GM21360 (cell line): ENCODE measurements around the gene GGACT.

Source experiments
- ATAC-seq: cut with Tn5 transposase; IDR thresholded peaks from one replicate; pipeline ENCODE4 v1.9.1; 2021; ENCODE audit warnings: mild to moderate bottlenecking, moderate library complexity; ENCODE audit not compliant: unreplicated experiment

Gene GGACT

DNA sequence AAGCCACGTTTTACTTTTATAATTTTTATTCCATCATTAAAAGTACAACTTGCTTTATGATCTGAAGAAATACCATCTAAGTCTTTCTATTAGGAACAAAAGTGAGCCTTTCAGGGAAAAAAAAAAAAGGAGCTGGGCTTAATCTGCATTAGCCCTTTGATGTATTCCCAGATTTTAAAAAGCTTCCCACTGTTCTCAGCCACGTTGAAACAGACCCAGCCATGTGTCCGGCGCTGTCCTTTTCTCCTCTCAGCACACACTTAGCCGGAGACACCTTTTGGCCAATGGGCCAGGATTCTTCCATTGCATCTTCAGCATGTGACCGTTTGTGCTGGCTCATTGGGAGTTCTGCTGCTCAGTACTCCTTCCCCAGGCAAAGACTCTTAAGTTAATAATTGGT, 105.5 kb downstream of the GGACT start:
- no peak for ATAC-seq

DNA sequence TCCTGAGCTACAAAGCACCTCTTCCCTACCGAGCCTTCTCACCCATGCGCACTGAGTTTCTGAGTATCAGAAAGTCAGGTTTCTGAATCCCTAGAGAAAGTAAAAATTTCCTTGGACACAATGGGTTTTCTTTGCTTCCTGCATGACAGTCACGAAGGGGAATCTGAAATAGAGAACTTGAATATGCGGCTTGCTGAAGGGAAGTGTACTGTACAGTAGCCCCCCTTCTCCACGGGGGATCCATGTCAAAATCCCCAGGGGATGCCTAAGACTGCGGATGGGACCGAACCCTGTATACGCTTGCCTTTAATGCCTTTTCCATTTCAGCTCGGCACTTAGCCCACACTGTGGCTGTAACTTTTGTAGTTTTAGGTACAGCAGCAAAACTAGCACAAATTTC, 107.9 kb downstream of the GGACT start:
- ATAC-seq: no peak
